SKM-1 (cell line): ENCODE results near the gene DDX47.

Source experiments
- DNase-seq: peaks from one replicate; lab custom pipeline; 2025; ENCODE audit not compliant: unreplicated experiment; lab: John Stamatoyannopoulos, UW

DDX47 gene

DNA sequence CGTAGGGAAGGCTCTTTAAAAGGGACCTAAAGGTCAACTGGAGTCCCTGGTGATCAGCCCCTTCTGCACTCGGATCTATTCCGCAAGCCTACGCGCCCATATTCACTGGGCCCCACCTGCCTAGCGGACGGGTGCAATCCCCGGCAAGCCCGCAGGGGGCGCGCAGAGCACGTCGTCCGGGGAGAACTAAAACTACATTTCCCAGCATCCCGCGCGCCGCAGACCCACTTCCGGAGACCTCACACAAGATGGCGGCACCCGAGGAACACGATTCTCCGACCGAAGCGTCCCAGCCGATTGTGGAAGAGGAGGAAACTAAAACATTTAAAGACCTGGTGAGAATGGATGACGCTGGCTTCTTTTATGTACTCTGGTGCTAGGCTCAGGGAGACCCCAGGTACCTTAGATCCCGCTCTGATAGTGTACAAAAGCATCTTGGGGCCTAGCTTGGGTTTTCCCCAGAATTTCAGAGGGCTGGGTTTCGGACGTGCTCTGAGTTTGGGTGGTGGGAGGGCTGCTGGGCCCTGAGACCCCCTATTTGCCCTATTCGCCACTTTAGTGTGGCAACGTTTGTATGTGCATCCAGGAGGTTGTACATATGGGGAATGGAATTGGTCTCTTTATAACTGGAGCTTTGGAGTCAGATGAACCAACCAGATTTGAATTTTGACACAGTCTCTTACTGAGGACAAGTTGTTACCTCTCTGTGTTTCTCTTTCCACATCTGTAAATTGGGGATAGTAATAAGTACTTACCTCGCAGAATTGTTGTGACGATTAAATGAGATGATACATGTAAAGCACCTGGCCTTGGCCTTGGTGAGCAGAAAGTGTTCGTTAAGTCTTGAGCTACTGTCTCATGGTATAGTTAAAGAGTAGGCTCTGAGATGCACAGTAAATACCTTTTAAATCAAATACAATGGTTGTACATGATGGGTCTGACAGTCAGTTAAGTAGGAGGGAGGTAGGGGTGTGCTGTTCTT is at the start of gene DDX47:
Gene DDX47 (plus strand): TSS at position 227 of the 982 bp plus-strand sequence. CDS start 22 bp downstream, at position 249.
- peak; percentile 30 for DNase-seq

DNA sequence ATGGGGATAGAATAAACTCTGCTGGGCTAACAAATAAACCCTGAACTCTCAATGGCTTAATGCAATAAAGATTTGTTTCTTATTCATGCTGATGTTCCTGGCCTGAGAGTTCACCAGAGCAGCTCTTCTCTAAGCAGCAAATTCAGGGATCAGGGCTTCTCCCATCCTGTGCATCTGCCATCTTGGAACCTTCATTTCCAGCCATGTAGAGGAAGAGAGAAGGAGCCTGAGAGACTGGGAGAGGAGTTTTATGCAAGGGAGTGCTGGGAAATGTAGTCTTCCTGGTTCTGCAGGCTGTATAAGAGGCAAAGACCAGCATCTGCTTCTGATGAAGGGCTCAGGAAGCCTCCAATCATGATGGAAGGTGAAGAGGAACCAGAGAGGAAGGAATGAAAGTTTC is 48.3 kb upstream of the DDX47 start:
- no peak for DNase-seq

DNA sequence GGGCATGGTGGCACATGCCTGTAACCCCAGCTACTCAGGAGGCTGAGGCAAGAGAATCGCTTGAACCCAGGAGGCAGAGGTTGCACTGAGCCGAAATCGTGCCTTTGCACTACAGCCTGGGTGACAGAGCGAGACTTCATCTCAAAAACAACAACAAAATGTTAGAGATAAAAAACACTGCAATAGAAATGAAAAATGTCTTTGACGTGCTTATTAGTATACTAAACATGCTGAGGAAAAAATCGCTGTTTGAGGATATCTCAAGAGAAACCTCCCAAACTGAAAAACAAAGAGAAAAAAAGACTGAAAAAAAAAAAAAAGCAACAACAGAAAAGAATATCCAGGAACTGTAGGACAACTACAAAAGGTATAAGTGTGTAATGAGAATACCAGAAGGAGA is 42.9 kb upstream of the DDX47 start:
- DNase-seq: no peak

DNA sequence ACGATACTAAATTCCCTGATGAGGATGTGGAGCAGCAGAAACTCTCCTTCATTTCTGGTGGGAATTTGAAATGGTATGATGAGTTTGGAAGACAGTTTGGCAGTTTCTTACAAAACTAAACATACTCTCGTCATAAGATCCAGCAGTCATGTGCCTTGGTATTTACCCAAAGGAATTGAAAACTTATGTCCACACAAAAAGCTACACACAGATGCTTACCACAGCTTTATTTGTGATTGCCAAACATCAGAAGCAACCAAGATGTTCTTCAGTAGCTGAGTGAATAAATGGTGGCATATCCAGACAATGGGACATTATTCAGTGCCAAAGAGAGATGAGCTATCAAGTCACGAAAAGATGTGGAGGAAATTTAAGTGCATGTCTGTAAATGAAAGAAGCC is 38.4 kb upstream of the DDX47 start:
- no peak for DNase-seq

DNA sequence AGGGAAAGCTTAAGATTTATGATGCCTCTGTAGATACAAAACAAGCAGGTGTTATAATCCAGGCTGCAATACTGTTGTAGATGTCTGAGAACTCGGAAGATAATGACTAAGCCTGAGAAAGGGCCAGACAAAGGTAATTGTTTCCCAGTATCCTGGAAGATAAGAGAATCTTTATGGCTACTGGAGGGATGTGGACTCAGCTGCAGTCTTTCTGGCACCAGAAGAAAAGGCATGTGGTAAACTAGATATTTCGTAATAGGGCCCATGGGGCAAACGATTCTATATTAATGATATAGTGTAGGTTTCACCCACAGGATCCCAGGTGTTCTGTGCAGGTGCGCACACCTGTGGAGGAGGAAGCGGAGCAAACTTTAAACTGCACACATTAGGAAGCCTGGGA is 36.9 kb upstream of the DDX47 start:
- DNase-seq: no peak

DNA sequence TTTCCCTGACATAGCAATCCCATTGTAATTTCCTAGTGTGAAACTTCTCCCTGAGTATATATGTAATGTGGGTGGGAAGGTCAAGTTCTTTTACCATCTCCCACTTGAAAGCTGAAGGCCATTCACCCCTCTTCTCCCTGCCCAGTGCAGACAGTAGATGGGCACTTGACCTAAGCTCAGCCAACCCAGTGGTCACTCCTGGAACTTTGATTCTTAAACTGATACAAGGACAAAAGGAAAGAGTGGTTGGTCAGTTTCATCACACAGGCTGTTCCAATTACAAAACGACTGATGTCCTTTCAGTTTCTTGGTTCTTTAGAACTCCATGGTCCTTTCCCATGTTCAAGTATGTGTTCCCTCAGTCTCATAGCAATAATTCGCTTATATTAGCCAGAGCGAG is 36.1 kb upstream of the DDX47 start:
- no peak for DNase-seq

DNA sequence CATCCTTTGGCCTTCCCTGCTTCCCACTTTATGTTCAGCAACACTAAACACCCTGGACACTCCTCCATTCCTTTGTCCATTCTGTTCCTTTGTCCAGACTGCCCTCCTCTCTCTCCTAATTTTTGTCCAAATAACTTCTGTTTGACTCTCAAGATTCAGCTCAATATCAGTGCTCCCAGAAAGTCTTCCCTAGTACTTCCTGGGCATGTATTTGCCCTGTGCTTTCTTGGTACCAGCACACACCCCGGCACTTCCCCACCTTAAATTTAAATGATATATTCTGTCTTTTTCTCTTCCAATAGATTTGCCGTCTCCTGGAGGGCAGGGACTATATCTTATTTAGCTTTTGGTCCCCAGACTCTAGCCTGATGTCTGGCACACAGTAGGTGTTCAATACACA is 34.1 kb upstream of the DDX47 start:
- no peak for DNase-seq

DNA sequence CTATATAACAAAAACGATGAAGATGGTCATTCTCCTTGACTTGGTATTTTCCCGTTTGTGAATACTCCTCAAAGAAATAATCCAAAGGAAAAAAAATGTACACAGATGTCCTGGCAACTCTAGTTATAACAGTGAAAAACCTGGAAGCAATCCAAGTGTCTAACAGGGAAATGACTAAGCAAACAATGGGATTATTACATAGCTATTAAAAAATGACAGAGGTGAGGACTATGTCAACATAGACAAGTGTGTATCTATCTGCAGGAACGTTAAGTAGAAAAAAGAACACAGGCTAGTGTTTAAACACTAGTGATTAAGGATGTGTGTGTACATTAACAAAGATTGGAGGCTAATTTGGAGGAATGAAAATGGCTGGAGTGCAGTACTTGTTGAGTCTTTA is 33.6 kb upstream of the DDX47 start:
- DNase-seq: no peak

DNA sequence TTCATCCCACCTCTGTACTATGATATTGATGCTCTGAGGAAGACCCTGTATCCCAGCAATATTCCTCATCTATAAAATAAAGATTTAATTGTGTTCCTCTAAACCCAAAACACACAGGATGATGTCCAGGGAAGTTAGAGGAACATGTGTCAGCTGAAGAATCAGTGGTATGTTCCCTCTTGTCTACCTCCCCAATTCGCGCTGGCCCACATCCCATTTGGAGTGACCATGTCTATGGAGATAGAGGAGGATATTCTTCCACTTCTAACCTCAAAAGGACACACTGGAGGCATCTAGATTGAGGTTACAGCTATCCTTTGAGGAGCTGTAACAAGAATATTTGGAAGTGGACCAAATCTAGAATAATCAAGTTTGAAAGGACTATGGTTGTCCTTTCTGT is 29.0 kb upstream of the DDX47 start:
- DNase-seq: no peak

DNA sequence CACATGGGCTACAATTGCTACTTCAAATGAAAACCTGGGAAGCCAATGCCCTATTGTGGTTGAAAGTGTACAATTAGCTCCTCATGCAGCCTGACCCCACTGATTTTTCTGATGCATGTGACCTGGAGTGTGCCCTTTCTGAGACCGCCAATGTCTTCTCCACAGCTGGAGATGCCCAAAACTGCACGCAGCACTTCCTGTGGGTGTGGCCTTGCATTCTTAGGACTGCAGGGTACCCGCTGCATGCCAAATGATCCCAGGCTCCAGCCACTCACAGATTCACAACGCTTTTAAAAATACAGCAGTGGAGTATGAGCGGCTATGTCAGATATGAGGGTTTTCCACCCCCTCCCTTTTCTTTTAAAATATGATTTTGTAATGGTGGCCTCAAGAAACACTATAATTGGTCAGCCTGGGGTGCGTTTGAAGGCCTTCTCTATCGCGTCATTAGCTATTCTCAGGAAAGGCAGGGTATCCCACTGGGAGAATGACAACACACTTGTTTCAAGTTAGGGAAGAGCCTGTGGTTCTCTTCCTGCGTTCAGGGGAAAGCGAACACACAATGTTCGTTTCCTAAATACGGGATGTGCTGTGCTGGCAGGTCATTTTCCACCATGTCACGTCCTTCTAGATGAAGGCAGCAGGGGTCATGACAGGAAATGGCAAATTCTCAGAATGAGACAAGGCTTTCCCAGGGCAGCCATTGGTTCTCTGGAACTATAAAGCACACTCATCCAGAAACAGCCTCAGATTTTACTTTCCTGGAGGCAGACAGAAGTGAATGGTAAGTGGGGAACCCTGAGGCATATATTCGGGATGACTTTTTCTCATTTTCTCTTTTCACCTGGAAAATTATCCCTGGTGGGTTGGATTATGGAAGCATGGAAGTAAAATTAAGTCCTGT is 28.0 kb upstream of the DDX47 start, which contains the start of gene APOLD1:
Gene APOLD1 (plus strand): TSS at position 749 of the 904 bp plus-strand sequence. CDS start 33 bp downstream, at position 782.
- no peak for DNase-seq

DNA sequence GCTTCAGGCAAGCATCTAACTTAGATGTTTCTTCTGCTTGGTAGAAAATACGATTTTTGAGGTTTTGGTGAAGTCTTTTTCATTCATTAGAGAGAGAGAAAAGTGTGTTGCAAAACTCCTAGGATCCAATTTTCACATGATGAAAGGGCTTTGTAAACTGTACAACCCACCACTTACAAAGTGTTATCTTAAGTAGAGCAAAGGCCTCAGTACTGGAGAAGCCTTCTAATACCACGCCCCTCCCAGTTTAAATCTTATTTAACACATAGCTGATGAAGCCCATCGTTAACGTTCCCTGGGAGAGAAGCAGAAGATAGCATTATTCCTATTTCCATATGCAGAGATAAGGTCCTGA is 26.8 kb upstream of the DDX47 start:
- no peak for DNase-seq

DNA sequence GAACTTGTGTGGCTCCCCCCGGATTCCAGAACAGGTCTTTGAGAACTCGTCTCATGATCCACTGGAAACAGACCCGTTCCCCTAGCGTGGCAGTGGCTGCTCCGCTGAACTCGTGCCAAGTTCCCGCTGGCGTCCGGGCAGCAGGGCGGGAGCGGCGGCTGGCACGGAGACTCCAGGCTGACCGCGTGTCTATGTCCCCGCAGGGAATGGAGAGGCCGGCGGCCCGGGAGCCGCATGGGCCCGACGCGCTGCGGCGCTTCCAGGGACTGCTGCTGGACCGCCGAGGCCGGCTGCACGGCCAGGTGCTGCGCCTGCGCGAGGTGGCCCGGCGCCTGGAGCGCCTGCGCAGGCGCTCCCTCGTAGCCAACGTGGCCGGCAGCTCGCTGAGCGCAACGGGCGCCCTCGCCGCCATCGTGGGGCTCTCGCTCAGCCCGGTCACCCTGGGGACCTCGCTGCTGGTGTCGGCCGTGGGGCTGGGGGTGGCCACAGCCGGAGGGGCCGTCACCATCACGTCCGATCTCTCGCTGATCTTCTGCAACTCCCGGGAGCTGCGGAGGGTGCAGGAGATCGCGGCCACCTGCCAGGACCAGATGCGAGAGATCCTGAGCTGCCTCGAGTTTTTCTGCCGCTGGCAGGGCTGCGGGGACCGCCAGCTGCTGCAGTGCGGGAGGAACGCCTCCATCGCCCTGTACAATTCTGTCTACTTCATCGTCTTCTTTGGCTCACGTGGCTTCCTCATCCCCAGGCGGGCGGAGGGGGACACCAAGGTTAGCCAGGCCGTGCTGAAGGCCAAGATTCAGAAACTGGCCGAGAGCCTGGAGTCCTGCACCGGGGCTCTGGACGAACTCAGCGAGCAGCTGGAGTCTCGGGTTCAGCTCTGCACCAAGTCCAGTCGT is 26.2 kb upstream of the DDX47 start:
- DNase-seq: peak; percentile 8

DNA sequence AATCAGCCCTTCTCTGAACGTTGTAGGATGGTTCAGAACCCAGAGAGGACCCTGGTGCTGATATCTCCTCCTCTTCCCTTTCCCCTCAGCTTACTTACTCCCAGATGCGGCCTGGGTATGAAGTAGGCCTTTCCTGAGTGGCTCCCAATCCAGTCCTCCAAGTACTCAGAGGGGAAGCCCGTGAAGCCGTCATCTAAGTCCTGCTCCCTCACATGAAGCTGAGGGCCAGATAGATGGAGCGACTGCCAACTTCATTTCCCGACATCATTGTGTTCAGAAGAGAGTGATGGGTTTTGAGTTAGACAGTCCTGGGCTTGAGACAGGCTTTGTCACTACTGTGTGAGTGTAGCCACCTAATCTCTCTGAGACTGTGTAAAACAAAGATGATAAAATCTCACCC is 25.0 kb upstream of the DDX47 start:
- no peak for DNase-seq

DNA sequence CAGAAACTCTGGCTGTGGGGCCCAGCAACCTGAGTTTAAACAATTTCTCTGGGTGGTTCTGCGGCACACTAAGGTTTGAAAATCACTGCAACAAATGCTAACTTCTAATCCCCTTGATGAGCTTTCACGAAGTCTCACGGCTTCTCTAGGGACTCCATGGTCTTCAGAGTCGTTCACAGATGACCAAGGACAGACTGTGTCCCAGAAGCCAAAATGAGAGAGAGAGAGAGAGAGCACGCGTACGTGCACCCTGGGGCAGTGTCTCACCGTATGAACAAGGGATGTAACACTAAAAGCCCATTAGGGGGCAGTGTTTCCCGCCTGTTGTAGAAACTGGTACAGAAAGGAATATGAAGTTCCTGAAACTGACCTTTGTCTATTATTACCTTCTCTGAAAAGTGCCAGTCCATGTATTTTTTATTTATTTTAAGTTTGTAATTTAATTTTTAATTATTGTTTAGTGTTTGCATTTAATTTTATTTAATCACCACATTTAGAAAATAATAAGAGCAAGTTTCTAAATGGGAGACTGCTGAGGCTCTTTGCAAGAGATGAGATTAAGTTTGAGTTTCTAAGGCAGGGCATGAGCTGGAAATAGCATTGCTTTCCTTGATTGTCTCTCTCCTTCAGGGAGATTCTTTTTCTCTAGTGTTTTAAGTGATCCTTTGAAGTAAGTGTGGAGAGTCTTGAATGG is 24.3 kb upstream of the DDX47 start:
- no peak for DNase-seq

DNA sequence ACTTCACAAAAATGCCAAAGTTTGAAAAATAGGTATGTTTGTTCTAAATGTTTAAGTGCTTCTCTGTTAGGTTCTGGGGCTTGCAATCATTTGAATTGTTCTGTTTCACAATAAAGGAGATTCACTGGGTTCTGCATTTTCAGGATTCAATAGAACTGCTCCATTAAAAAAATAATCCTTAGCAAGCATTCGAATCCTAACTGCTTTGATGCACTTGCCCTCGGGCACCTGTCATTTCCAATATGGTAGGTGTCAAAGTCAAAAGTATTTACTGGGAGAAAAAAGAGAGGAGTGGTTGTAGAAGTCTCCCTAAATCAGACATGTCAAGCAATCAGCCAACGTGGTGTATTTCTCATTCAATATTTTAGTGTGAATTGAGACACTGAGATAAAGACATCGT is 22.2 kb upstream of the DDX47 start:
- DNase-seq: no peak

DNA sequence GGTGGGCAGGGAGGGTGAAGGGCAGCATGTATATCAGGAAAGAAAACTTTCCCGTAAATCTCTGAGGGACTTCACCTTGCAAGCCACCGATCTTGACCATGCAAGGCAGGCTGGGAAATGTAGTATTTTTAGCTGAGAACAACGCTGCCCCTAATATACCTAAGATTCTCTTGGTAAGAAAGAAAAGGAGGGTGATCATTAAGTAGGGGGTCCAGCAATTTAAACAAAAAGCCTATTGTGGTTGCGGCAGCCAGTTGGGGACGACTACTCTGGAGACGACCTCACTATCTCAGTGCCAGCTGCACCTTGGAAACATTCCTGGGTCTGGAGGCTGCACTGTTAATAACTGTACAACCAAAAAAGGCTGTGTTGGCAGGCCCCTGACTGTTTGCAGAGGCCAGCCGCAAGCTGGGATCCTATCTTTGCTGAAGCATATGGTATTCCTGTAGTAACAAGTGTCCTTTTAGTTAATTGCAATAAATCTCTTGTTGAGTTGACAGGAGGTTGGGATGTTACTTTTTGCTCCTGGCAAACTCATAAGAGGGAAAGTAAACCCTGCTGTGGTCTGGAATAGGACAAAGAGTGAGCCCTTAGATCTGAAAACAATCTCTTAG is 21.3 kb upstream of the DDX47 start:
- no peak for DNase-seq

DNA sequence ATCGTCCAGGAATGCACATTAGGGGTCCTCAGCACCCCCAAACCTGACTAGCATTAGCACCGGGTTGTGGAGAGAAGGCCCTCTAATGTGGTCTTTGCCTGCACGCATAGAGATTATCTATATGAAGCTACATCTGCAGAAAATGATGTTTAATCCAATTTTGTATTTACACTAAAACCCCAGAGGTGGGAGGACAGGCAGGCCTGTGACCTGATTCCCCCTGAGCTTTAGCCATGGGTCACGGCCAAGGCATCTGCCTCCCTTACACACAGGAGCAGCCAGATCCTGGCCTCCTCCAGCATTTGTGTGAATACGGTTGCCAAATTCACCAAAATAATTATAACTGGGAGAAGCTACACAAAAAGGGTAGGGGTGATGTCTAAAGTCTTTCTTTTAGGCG is 20.7 kb upstream of the DDX47 start:
- no peak for DNase-seq

DNA sequence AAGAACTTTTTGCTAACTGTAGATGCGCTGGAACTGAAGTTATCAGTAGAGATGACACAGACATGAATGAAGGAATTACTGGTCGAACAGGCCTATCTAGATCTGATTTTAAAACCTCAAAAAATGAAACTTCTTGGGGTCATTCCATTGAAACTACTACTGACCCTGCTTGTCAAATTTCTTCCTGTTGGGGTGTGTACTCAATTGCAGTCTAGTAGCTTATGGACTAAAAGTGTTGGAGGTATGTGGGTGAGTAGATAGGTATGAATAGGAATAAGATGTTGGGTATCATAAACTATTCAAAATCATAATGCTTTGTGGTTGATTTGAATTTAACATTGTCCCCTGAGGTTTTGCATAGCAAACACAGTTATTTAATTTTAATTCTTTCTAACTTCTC is 18.5 kb upstream of the DDX47 start:
- no peak for DNase-seq

DNA sequence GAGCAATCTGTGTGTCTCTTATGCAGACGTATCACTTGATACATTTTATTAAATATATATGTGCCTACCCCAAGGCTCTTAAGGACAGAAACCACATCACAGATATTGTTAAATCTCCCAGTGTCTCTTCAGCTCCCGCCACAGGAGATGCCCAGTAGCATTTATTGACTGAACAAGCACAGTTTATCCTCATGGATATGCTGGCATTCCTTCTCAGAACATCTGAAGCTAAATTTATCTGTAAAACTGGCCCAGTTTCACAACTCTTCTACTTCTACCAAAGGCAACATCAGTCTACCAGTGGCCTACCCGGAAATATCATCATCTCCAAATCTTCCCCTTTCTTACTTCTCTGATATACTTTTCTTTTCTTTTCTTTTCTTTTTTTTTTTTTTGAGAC is 17.0 kb upstream of the DDX47 start:
- DNase-seq: no peak
